Endodermal cell (in vitro differentiated cells): Measurements from ENCODE around the gene PVALB. TPM values are rescaled to one million over a fixed set of nuclear protein-coding genes. Genes with fewer than 3 reads are reported as not detected.

Experiments used
- DNase-seq: peaks from one replicate; pipeline ENCODE4 v3.0.0-alpha.2; 2017
- H3K27ac ChIP-seq: 2 replicates; pipeline ENCODE4 v1.5.1; 2013; ENCODE audit warnings: mild to moderate bottlenecking, low read depth, low read length, moderate library complexity
- H3K27me3 ChIP-seq: 2 replicates; pipeline ENCODE4 v1.6.1; 2013; ENCODE audit warnings: mild to moderate bottlenecking, low read length, moderate library complexity; ENCODE audit not compliant: insufficient read depth, control insufficient read depth, poor library complexity, severe bottlenecking
- H3K36me3 ChIP-seq: 2 replicates; pipeline ENCODE4 v1.7.0; 2013; ENCODE audit warnings: mild to moderate bottlenecking, low read length, moderate library complexity; ENCODE audit not compliant: control insufficient read depth, insufficient read depth
- H3K4me1 ChIP-seq: one replicate; pipeline ENCODE4 v1.7.0; 2013; ENCODE audit warnings: low read length; ENCODE audit not compliant: control insufficient read depth, insufficient read depth
- H3K4me3 ChIP-seq: 2 replicates; pipeline ENCODE4 v1.5.1; 2013; ENCODE audit warnings: mild to moderate bottlenecking, low read length, moderate library complexity
- H3K9ac ChIP-seq: 2 replicates; pipeline ENCODE4 v1.6.1; 2013; ENCODE audit warnings: mild to moderate bottlenecking, low read length, moderate library complexity; ENCODE audit not compliant: poor library complexity, severe bottlenecking; ENCODE audit errors: extremely low read depth
- H3K9me3 ChIP-seq: 2 replicates; pipeline ENCODE4 v1.6.1; 2013; ENCODE audit warnings: mild to moderate bottlenecking, low read length, moderate library complexity; ENCODE audit not compliant: control insufficient read depth
- H3K27ac Mint-ChIP-seq: 2 replicates; pipeline ENCODE4 v1.8.0; 2020; ENCODE audit warnings: mixed read lengths
- H3K27me3 Mint-ChIP-seq: 2 replicates; pipeline ENCODE4 v1.8.0; 2021; ENCODE audit warnings: mild to moderate bottlenecking, mixed read lengths; ENCODE audit not compliant: insufficient read depth
- H3K36me3 Mint-ChIP-seq: 2 replicates; pipeline ENCODE4 v1.8.0; 2020; ENCODE audit warnings: low read depth, mixed read lengths
- H3K4me1 Mint-ChIP-seq: 2 replicates; pipeline ENCODE4 v1.8.0; 2020; ENCODE audit warnings: mixed read lengths
- H3K4me3 Mint-ChIP-seq: 2 replicates; pipeline ENCODE4 v1.8.0; 2020; ENCODE audit warnings: mild to moderate bottlenecking, moderate library complexity, mixed read lengths
- H3K9me3 Mint-ChIP-seq: 2 replicates; pipeline ENCODE4 v1.8.0; 2020; ENCODE audit warnings: mild to moderate bottlenecking, mixed read lengths
- WGBS, 2 experiments: methylation state at CpG; one replicate each; pipeline versions ENCODE4 v1.1.5 to v1.1.7; 2013; ENCODE audit warnings: missing lambda C conversion rate in 2 of 2, mixed read lengths in 1 of 2; ENCODE audit not compliant: insufficient coverage in 1 of 2, insufficient read length in 1 of 2; 5-methylcytosine and 5-hydroxymethylcytosine counted together
- total RNA-seq, 2 donors: library from RNA; stranded (reverse); fragmentation: NEBNext Ultra II Directional in 1 of 2; extraction: Animal tissue kit (Norgen Biotek cat#: 25700) in 1 of 2; gene quantifications; 2 replicates in 1 of 2; 3 replicates in 1 of 2; pipeline ENCODE4 v1.2.1, GENCODE V29; 2021
- TF ChIP-seq, protein P1 (sequence below): fragments of 200-600 bp; sonication (generic); conservative IDR thresholded peaks from 2 replicates; pipeline ENCODE4 v1.5.0; 2021; ENCODE audit warnings: antibody characterized with exemption, mild to moderate bottlenecking

PVALB gene
- total RNA-seq, 2 donors from 2014 or later = not detected

- H3K4me3 ChIP-seq = no peak overlapping the region
- H3K27ac ChIP-seq = no peak overlapping the region
- WGBS, 2 experiments = 100% methylated on average over 1 of the region's 2 CpGs
- no peak overlapping the region for H3K9ac ChIP-seq
- no peaks in the 10 kb centered on the region for H3K9me3 ChIP-seq
- DNase-seq = no peak
- no peaks in the 10 kb centered on the region for H3K9me3 Mint-ChIP-seq
- TF ChIP-seq, protein P1, sequence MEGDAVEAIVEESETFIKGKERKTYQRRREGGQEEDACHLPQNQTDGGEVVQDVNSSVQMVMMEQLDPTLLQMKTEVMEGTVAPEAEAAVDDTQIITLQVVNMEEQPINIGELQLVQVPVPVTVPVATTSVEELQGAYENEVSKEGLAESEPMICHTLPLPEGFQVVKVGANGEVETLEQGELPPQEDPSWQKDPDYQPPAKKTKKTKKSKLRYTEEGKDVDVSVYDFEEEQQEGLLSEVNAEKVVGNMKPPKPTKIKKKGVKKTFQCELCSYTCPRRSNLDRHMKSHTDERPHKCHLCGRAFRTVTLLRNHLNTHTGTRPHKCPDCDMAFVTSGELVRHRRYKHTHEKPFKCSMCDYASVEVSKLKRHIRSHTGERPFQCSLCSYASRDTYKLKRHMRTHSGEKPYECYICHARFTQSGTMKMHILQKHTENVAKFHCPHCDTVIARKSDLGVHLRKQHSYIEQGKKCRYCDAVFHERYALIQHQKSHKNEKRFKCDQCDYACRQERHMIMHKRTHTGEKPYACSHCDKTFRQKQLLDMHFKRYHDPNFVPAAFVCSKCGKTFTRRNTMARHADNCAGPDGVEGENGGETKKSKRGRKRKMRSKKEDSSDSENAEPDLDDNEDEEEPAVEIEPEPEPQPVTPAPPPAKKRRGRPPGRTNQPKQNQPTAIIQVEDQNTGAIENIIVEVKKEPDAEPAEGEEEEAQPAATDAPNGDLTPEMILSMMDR = no peak
- H3K4me1 ChIP-seq = no peaks in the 10 kb centered on the region
- H3K4me1 Mint-ChIP-seq = peaks cover 5% of the 10 kb centered on the region
- no peak overlapping the region for H3K27ac Mint-ChIP-seq
- peaks cover 5% of the 10 kb centered on the region for H3K27me3 ChIP-seq
- H3K36me3 Mint-ChIP-seq = no peaks in the 10 kb centered on the region
- H3K4me3 Mint-ChIP-seq = no peak overlapping the region
- H3K27me3 Mint-ChIP-seq = no peaks in the 10 kb centered on the region
- H3K36me3 ChIP-seq = no peaks in the 10 kb centered on the region
These were observed 13.8 kb upstream of the PVALB start for GRCh38 chr22:36830601-36831000.

GRCh38 chr22:36829370-36830002, 12.7 kb upstream of the PVALB start:
- Histone ChIP-seq H3K27ac (no peak overlapping the region), H3K4me1 (no peaks in the 10 kb centered on the region), H3K9me3 (no peaks in the 10 kb centered on the region), H3K27me3 (peaks cover 5% of the 10 kb centered on the region), H3K36me3 (no peaks in the 10 kb centered on the region), H3K4me3 (no peak overlapping the region), H3K9ac (no peak overlapping the region)
- 100% methylated on average over 2 to 4 of the region's 5 CpGs for WGBS, 2 experiments
- Mint-ChIP-seq H3K27ac (no peak overlapping the region), H3K4me3 (no peak overlapping the region), H3K4me1 (peaks cover 7% of the 10 kb centered on the region), H3K36me3 (no peaks in the 10 kb centered on the region), H3K27me3 (no peaks in the 10 kb centered on the region), H3K9me3 (no peaks in the 10 kb centered on the region)
- DNase-seq = no peak
- TF ChIP-seq, protein P1 = peak; percentile 24

GRCh38 chr22:36828815-36829214, 12.0 kb upstream of the PVALB start:
- TF ChIP-seq, protein P1 = no peak
- H3K27me3 Mint-ChIP-seq = no peaks in the 10 kb centered on the region
- Histone ChIP-seq H3K27me3 (peaks cover 5% of the 10 kb centered on the region), H3K4me3 (no peak overlapping the region), H3K27ac (no peak overlapping the region), H3K9ac (no peak overlapping the region), H3K4me1 (no peaks in the 10 kb centered on the region), H3K36me3 (no peaks in the 10 kb centered on the region), H3K9me3 (no peaks in the 10 kb centered on the region)
- H3K27ac Mint-ChIP-seq = no peak overlapping the region
- WGBS, 2 experiments = 76 to 87% methylated on average over 3 of the region's 3 CpGs
- H3K4me3 Mint-ChIP-seq = no peak overlapping the region
- H3K9me3 Mint-ChIP-seq = no peaks in the 10 kb centered on the region
- peaks cover 7% of the 10 kb centered on the region for H3K4me1 Mint-ChIP-seq
- peak; percentile 68 for DNase-seq
- no peaks in the 10 kb centered on the region for H3K36me3 Mint-ChIP-seq
